HG02571 (cell line): ENCODE data around the gene KDM2B.
"Not testable (repeated sequence)": the region's sequence is repeated elsewhere in the genome, so short reads cannot be mapped to it uniquely, and the experiment has no call there.

Source experiments
- ATAC-seq: cut with Tn5 transposase; IDR thresholded peaks from one replicate; pipeline ENCODE4 v1.9.1; 2021; ENCODE audit warnings: mild to moderate bottlenecking, moderate library complexity; ENCODE audit not compliant: unreplicated experiment

KDM2B gene

GRCh38 chr12:121507984-121508383 is 72.8 kb downstream of the KDM2B start:
- ATAC-seq = no peak

DNA sequence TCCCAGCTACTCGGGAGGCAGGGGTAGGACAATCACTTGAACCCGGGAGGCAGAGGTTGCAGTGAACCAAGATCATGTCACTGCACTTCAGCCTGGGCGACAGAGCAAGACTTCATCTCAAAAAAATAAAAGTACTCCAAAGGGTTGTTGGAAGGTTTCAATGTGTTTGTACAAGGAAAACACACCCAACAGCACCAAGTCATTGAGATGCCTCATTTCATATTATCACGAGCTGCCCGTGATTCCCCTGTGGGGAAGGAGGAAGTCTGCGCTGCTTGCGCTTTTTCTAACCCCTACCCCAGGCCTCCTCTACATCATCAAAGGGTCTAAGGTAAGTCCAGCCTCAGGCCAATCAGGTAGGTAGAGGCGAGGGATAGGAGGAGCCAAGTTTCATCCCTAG is 73.6 kb downstream of the KDM2B start:
- no peak for ATAC-seq

DNA sequence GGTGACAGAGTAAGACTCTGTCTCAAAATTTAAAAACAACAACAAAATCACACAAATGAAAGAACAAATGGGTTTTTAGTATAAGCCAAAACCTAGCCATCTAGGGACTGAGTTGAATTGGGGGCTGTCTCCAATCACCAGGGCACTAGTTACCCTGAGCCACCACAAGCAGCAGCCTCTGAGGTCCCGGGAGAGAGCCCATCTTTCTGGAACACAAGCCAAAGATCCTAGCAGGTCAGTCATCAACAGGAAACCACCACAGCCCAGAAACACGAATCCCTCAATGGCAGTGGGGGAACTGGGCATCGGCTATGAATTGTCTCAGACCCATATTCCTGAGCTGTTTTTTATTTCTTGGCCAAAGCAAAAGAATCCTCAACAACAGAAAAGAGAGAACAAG is 75.3 kb downstream of the KDM2B start:
- no peak for ATAC-seq

GRCh38 chr12:121504505-121504904 is 76.3 kb downstream of the KDM2B start:
- ATAC-seq = no peak

GRCh38 chr12:121503395-121503794 is 77.4 kb downstream of the KDM2B start:
- ATAC-seq = no peak

DNA sequence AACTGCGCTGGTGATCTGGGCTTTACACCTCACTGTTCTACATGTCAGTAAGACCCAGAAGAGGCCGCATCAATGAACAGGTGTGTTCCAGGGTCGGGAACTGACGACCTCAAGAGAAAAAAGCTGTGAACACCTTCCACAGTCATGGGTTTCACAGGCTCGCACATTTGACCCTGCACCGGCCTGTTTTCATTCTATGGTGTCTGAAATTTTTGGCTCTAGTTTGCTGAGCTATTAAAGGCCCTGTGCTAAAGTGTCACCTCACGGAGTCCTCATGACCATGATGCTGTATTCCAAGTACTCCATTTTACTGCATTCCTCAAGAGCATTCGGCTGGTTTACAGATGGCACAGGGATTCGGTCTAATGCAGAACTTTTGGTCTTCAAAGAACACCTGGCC is 78.9 kb downstream of the KDM2B start:
- ATAC-seq = no peak

DNA sequence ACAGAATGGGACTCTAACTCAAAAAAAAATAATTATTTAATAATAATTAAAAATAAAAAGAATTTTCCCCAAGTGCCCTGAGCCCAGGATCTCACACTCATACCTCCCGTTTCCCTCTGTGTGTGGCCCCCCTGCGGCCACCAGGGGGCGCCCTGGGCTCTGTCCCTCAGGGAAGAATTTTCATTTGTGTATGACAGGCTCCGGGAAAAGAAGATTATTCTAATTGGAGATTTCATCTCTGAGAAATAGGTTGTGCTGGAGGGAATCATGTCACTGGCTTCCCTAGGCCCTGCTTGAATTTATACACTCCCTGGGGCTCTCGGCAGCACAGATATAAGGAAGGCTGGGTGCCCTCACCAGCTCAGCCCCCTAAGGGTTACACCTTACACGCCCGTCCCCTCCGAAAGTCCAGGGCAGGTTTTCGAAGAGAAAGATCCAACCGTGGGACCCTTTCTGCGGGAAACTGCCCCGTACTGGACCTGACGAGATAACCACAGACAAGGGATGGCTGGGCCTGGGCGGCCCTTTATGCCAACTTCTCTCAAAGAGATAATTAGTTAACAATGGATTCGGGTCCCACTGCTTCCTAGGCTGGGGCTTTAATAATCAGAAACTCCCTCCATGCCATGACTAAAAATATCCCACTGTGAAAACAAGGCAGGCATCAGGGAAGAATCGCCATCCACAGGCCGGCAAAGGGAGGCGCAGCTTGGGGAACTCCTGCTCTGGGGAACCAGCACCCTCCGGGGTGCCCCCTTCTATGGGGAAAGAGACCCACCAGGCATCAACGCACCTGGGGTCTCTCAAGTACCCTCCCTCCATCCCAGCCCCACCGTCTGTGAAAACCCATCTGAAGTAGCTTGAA is 80.7 kb downstream of the KDM2B start:
- ATAC-seq = no peak

DNA sequence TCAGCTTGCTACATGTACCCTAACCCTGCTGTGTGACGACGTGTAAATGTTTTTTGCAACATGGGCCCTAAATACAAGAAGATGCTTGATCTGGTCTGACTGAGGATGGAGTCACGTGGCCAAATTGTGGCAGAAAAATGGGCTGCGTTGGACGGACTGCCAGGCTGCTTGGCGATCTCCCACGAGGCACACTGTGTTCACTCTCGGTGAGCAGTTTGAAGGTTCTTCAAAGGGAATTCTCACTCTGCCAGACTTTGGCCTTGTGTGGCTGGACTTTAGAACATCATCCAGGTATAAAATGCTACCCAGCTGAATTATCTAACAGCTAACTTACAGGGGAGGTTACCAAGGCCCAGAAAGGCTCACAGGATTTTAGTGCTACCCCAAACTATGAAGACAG is 85.1 kb downstream of the KDM2B start:
- no peak for ATAC-seq

GRCh38 chr12:121494093-121494787 is 86.6 kb downstream of the KDM2B start:
- no peak for ATAC-seq

DNA sequence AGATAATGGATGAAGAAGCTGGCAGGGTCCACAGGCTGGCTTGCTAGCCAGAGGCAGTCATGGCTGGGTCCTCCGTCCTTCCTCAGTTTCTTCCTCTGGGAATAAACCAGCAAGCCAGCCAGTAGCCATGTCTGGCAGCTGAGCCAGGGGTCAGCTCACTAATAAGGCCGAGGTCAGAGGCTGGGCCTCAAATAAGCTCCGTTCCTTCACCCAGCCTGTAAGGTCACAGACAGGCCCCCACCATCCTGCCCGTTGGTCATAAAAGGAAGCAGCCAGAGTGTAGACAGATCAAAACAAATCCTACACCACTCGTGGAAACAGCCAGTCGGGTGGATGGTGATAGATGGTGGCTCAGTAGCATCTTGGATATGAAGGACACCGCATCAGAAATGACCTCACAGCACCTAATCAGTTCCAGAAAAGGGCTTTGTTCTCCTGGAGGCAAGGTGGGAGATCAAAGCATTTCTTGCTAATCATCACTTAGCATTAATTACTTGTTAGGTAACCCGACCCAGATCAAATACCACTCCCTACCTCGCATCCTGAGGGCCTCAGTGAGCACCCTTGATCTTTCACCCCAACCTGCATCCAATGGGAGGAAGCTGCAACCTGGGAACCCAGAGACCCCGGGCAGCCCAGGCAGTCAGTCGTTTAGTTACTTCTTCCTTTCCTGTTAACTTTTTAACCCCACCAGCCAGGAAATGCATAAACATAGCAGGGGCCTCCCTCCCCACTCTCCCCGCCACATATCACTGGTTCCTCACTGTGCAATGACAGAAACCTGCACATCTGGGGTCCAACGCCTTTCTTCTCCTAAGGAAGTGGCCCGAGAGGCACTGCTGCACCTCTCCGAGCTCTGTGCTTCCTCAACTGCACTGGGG is 90.2 kb downstream of the KDM2B start:
- no peak for ATAC-seq

- no peak for ATAC-seq
Observed at GRCh38 chr12:121489874-121490273, 90.9 kb downstream of the KDM2B start.

DNA sequence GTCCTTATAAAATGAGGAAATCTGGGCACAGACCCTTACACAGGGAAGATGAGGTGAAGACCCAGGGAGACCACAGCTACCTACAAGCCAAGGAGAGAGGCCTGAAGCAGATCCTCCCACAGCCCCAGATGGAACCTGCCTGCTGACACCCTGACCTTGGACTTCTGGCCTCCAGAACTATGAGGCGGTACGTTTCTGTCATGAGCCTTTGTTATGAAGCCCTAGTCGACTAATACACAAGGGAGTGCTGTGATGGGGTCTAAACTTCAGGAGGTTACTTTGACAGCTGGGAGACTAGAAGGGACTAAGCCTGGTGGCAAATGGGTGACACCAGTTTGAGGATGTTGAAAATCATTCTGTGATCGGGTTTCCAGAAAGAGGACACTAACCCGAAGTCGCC is 95.9 kb downstream of the KDM2B start:
- no peak for ATAC-seq

- ATAC-seq = not testable (repeated sequence)
Observed at GRCh38 chr12:121484564-121484963, 96.3 kb downstream of the KDM2B start.

- no peak for ATAC-seq
Observed at GRCh38 chr12:121483949-121484348, 96.9 kb downstream of the KDM2B start.

DNA sequence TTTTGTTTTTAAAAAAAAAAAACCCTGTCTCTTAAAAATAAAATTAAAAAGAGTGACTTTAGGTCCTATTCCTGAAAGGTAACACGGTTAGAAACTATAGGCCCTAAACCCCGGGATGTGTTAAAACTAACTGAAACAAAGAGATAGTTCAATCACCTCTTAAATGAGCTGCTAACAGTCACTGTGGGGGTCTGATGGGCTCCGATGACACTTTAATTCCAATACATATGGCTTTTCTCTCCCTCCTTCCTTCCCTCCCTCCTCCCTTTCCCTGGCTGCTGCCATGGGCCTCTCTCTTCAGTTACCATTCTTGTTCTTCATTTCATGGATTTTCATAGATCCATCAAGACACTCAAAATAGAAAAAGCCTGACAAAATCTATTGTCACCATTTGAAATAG is 104.3 kb downstream of the KDM2B start:
- ATAC-seq = no peak

DNA sequence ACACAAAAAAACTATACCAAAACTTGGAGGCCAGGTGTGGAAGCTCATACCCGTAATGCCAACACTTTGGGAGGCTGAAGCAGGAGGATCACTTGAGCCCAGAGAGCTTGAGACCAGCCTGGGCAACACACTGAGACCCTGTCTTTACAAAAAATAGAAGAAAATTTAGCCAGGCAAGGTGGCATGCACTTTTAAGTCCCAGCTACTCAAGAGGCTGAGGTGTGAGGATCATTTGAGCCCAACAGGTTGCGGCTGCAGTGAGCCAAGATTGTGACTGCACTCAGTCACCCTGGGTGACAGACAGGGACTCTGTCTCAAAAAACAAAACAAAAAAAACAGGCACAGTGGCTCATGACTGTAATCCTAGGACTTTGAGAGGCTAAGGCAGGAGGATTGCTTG is 105.5 kb downstream of the KDM2B start:
- no peak for ATAC-seq

DNA sequence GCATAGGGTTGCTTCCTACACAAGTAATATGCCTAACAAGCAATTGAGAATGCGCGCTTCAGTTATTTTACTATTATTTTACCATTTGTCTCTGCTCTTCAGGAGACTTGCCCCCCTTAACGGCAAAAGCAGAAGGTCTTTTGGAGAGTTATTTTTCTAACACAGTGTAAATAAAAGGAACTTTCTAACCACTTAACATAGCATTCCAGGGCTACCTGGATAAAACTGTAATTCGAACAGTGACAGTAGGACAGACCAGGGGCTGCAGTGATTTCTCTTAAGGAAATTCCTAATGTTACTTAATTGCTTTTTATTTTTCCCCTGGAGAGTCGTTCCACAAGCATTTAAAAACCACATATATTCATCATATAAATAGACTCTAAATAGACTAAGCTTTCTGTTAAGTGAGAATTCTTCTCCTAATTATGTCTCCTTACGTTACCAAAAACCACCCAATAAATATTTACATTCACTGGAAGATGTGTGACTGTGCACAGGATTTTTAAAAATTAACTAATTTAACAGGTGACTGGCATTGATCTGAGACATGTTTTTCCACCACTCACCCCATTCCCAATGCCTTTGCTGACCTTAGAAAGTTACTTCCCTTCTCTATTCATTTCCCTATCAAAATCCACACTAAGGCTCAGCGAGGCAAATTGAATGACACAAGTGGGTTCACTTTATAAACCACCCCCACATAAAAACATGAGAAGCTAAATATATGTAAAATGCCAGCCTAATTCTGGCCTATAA is 108.5 kb downstream of the KDM2B start:
- ATAC-seq = no peak

DNA sequence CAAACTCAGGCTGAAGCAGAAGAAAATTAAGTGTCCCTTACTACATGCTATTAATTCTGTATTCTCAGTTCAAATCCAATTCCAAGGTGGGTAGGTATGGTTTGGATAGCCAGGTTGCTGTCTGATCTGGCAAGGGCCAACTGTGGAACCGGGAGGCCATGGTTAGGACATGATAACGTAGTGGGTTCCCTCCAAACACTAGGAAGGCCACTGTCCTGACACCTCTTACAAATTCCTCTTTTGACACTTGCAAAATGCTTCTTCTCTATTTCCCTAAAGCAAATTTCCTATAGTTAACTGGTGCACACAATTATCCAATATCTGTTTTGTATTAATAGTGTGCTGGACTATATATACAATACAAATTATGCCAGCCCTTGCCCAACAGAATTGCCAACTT is 110.1 kb downstream of the KDM2B start:
- ATAC-seq = no peak

- no peak for ATAC-seq
Observed at GRCh38 chr12:121468499-121468801, 112.4 kb downstream of the KDM2B start.

GRCh38 chr12:121467638-121468498 is 113.0 kb downstream of the KDM2B start:
- ATAC-seq = no peak
